ENCODE data around the gene MAST4.
"Not testable (repeated sequence)": the region's sequence is repeated elsewhere in the genome, so short reads cannot be mapped to it uniquely, and the experiment has no call there.

The MAST4 gene

DNA sequence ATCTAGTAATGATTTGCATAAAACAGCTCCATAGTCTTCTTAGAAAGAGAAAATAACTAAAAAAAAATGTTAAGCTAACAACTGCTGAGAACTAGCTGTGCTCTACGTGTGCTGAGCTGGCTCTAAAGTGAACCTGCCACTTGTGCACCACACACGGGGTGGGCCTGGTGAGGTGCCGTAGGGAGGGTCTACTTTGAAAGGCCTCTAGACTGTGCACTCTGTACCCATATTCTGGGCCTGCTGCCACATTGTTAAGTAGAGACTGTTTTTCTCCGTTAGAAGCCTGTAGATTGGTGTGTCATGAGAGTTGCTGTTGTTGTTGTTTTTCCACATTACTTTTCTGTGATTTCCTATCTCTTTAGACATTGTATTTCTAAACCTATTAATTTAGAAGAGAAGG is 506.5 kb downstream of the MAST4 start:
- DNase-seq = no peak

DNA sequence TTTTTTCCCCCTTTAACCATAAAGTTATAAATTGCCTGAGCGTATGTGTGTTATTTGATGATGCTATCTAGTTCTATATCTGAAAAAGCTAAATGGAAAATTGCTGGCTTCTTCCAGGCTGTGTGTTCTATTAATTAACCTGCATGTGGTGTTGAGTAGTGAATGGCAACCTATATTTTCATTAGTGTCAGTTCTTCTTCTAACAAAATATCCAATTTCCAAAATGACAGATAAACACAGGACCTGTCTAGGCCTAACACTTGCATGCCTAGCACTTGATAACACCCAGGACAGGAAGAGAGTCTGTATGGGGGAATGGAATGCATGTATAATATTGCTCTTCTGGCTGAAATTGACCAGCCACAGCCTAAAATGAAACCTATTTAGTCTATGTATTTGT is 508.7 kb downstream of the MAST4 start:
- no peak for DNase-seq

GRCh38 chr5:67105270-67105669 is 509.1 kb downstream of the MAST4 start:
- DNase-seq = no peak

DNA sequence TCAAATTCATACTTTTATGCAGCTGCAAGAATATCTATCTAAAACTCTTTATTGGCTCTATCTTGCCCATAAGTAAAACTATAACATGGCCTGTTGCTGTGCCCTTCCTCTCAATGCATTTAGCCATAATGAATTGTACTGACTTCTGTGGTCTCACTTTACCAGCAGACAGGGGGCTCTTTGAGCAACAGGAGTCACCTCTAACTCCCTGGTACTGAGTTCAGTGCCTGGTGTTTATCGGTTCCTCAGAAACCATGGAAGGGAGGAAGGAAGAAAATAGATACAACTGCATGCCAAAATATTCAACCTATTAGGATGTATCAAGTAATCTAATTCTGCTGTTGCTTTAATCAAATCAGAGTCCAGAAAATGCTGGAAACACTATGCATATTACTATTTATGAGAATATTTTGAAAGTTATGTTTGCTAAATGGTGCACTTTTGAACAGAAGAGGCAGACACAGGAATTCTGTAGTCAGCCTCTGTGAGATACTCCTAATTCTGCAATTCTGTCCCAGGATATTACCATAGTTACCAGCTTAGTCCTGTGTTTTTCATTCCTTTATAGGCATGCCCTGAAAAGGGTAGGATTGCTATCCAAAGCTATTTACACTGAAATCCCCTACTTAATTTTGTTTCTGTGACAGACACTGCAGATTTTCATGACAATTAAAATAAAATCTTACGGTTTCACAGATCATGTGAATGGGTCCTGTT is 510.6 kb downstream of the MAST4 start:
- no peak for DNase-seq

- DNase-seq = no peak
Observed at GRCh38 chr5:67111779-67112178, 515.6 kb downstream of the MAST4 start.

GRCh38 chr5:67115246-67115645 is 519.1 kb downstream of the MAST4 start:
- no peak for DNase-seq

GRCh38 chr5:67115817-67116216 is 519.6 kb downstream of the MAST4 start:
- no peak for DNase-seq

GRCh38 chr5:67118050-67118620 is 521.9 kb downstream of the MAST4 start:
- DNase-seq = no peak

DNA sequence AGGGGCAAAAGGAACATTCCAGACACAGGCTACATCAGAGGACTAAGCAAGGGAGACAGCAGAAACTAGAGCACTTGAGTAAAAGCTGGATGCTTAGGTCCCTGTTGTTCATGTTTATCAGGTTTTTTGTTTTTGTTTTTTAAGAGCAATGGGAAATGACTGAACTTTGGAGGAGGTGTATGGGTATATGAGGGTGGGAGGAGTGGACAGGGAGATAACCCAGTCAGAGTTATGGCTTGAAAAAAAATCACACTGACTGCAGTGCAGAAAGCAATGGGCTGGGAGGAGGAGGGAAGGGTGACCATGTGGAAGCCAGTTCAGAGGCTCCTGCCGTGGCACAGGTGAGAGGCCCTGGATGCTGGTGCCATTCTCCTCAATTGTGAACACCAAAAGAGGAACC is 522.8 kb downstream of the MAST4 start:
- no peak for DNase-seq

DNA sequence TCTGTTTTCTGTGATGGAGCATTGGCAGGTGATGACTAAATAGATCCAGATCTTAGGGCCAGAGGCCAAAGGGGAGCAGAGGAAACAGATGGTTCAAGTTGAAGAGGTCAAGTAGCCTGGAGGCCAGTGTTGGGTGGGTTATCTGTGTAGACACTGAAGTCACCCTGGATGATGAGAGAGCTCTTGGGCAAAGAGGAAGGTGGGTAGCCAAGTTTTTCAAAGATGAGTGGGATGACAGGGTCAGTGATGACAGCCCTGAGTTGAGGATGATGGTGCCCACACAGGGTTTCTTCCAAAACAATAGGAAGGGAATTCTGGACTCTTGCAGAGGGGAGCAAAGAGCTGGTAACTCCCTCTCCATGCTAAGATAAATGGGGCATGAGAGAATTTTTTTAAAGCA is 523.8 kb downstream of the MAST4 start:
- no peak for DNase-seq

DNA sequence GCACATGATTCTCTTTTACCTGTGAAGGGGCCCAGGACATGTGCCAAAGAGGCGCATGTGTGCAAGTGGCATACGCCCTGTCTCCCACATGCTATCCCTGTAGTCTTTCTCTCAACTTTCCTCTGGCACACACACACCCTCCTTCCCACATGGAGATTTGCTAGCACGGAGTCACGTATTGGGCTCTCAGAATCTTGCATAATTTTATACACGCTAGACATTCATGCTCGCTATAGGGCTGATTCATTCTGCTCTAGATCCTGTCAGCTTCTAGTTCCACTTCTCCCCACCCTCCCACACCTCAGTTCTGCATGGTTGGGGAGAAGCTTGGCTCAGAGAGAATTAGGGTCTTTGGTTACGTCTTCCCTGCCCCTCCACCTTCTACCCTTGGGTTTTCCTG is 527.6 kb downstream of the MAST4 start:
- no peak for DNase-seq

GRCh38 chr5:67124556-67124955 is 528.4 kb downstream of the MAST4 start:
- DNase-seq = no peak

DNA sequence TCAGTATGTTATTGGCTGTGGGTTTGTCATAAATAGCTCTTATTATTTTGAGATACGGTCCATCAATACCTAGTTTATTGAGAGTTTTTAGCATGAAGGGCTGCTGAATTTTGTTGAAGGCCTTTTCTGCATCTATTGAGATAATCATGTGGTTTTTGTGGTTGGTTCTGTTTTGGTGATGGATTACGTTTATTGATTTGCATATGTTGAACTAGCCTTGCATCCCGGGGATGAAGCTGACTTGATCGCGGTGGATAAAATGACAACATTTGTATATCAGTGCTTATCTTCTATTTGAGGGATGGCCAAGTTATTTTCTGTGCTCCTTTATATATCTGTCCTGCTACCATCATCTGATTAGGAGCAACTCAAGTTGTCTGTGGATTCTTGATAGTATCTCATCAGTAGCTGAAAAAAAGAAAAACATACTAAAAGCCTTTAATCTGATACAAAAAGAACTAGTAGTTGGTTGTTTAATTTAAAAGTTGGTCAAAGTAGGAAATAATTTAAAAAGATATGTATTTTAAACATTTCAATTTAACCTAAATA is 531.2 kb downstream of the MAST4 start:
- not testable (repeated sequence) for DNase-seq

- DNase-seq = no peak
Observed at GRCh38 chr5:67129768-67130167, 533.6 kb downstream of the MAST4 start.

DNA sequence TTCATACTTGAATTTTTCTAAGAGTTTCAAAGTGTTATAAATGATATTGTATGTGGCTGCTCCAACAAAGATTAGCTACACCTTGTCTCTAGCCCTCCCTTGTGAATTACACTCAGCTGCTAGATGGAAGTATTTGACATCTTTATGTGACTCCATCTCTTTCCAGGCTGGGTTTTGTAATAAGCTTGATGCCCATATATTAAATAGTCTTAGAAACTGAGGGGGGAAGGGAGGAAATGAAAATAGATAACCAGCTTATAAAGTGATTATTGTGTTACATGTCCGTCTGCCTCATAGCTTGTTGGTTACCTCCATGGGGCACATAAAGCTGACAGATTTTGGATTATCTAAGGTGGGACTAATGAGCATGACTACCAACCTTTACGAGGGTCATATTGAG is 537.0 kb downstream of the MAST4 start:
- no peak for DNase-seq

DNA sequence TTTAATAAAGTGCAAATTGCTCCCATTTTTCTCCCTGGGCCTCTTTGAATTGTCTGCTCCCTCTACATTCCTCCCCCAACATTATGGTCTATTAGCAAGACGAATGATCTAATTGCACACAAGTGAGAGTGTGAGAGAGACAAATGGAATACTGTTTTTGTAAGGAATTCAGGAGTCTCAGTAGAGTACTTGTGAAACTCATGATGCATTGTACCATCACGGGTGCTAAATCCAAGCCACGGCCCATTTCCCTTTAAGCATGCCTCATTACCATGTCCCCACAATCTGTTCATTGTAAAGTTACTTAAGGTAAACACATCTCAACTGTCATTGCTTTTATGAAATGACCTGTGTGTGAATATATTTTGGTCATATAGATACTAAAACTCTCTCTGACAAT is 537.6 kb downstream of the MAST4 start:
- DNase-seq = no peak

GRCh38 chr5:67135381-67135984 is 539.3 kb downstream of the MAST4 start:
- no peak for DNase-seq

DNA sequence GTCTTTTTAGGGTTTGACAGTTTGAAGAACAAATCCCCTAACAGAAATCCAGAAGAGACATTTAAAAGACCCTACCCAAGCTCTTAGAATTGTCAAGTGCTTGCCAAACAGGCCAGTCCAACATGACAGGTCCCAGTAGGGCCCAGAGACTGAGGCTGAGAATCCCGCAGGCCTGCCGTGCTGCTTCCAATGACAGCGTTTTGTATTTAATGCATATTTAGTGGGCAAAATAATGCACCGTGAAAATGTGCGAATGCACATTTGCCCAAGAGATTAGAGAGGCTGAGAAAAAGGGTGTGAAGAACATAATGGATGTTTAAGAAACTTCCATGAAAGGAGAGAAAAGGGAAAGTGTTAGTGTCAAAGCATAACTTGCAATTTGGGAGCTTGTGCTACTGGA is 542.8 kb downstream of the MAST4 start:
- DNase-seq = no peak

DNA sequence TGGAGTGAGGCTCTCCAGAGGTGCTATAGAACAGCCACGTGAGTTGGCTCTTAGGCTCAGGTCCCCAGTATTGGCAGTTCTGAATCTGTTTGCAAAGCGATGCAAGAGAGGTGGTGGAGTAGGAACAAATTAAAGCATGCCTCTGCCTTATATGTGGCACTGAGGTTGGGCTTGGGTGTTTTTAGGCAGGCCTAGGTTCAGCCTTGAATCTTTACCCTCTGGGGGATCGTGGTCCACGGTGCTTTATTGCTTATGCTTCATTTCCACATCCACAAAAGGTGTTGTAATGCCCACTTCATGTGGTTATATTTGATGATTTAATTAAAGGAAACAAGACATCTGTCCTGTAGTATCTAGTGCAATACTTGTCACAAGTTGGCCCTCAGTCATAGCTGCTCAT is 544.2 kb downstream of the MAST4 start:
- no peak for DNase-seq

- no peak for DNase-seq
Observed at GRCh38 chr5:67141644-67142043, 545.5 kb downstream of the MAST4 start.

DNA sequence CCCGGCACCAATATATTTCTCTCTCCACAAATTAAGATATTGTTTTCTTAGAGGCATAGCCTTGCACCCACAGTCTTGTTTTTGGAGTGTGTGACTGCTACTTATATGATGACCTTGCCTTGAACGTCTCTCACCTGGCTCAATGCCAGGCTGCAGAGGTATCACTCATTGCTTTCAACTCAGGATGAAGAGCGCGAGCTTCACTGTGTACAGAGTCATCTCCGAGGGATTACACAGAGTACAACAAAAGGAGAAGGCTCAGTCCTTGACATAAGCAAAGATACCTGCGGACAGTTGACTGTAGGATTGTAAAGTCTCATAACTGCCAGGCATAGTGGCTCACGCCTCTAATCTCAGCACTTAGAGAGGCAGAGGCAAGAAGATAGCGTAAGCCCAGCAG is 546.6 kb downstream of the MAST4 start:
- no peak for DNase-seq

- DNase-seq = no peak
Observed at GRCh38 chr5:67143549-67143948, 547.4 kb downstream of the MAST4 start.

DNA sequence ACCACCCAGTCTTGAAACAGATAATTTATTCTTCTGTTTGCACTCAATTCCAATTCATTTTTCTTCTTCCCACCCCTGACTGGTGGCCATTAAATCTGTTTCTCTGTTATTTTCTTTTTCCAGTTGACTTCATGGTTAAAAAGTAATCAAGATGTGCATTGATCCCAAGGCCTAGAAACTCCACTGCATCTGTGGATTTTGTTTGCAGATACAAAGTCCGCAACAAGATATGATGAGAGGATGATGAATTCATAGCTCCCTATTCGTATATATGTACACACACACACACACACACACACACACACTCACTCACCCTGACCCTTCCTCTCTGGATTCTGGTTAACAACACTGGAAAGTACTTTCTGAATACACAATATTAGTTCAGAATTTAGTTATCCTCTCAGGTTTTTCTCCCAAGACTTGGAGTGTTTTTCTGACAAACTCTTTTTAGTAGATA is 548.0 kb downstream of the MAST4 start:
- no peak for DNase-seq

- peak; percentile 80 to 84 for DNase-seq
Observed at GRCh38 chr5:67146574-67146973, 550.4 kb downstream of the MAST4 start.

Measured in AML-193 (cell line).